Loucy (cell line): Measurements from ENCODE around the gene ESAM.

ENCODE experiments used
- H2AFZ ChIP-seq: fragments of 200-600 bp; sonication (generic); 2 replicates; pipeline ENCODE4 v1.6.0; 2016; ENCODE audit warnings: antibody characterized with exemption, mild to moderate bottlenecking, low read length, moderate library complexity
- H3F3A ChIP-seq: fragments of 200-600 bp; 2 replicates; pipeline ENCODE4 v1.6.0; 2016; ENCODE audit warnings: antibody characterized with exemption, low read depth, mild to moderate bottlenecking
- H3K27me3 ChIP-seq: fragments of 200-600 bp; sonication (generic); 2 replicates; pipeline ENCODE4 v1.6.1; 2014; ENCODE audit warnings: low read length, mild to moderate bottlenecking; ENCODE audit not compliant: insufficient read depth, poor library complexity, severe bottlenecking
- H3K36me3 ChIP-seq: fragments of 200-600 bp; sonication (generic); 2 replicates; pipeline ENCODE4 v1.6.1; 2016; ENCODE audit warnings: low read length; ENCODE audit not compliant: insufficient read depth
- H3K4me1 ChIP-seq: fragments of 200-600 bp; sonication (generic); 2 replicates; pipeline ENCODE4 v1.5.1; 2014; ENCODE audit warnings: low read length, mild to moderate bottlenecking; ENCODE audit not compliant: insufficient read depth, poor library complexity, severe bottlenecking
- H3K4me2 ChIP-seq: fragments of 200-600 bp; sonication (generic); 2 replicates; pipeline ENCODE4 v1.6.0; 2014; ENCODE audit warnings: antibody characterized with exemption, low read length, low read depth, mild to moderate bottlenecking; ENCODE audit not compliant: poor library complexity, severe bottlenecking
- H3K4me3 ChIP-seq: fragments of 200-600 bp; sonication (generic); 2 replicates; pipeline ENCODE4 v1.5.1; 2014; ENCODE audit warnings: low read length, mild to moderate bottlenecking, mixed read lengths; ENCODE audit not compliant: poor library complexity, severe bottlenecking
- H3K79me2 ChIP-seq: fragments of 200-600 bp; sonication (generic); 2 replicates; pipeline ENCODE4 v1.6.1; 2014; ENCODE audit warnings: low read length; ENCODE audit not compliant: insufficient read depth
- H3K9ac ChIP-seq: fragments of 200-600 bp; sonication (generic); 2 replicates; pipeline ENCODE4 v1.6.0; 2014; ENCODE audit warnings: mild to moderate bottlenecking, low read depth, low read length, moderate library complexity; ENCODE audit not compliant: poor library complexity, severe bottlenecking
- H3K9me2 ChIP-seq: fragments of 200-600 bp; sonication (generic); replicated peaks from 2 replicates; pipeline ENCODE4 v1.6.1; 2016; ENCODE audit warnings: low read depth, low read length, mixed read lengths
- H3K9me3 ChIP-seq: fragments of 200-600 bp; sonication (generic); 2 replicates; pipeline ENCODE4 v1.6.1; 2014; ENCODE audit warnings: mild to moderate bottlenecking, antibody characterized with exemption, low read length, low read depth; ENCODE audit not compliant: insufficient read depth
- H4K20me1 ChIP-seq: fragments of 200-600 bp; sonication (generic); 2 replicates; pipeline ENCODE4 v1.6.0; 2014; ENCODE audit warnings: antibody characterized with exemption, low read length, mild to moderate bottlenecking; ENCODE audit not compliant: insufficient read depth, poor library complexity, severe bottlenecking
- CTCF ChIP-seq: fragments of 200-600 bp; sonication (generic); conservative IDR thresholded peaks from 2 replicates; pipeline ENCODE4 v1.5.1; 2014; ENCODE audit warnings: mild to moderate bottlenecking, antibody characterized with exemption, low read length
- EZH2phosphoT487 ChIP-seq: fragments of 200-600 bp; IDR thresholded peaks from 2 replicates; pipeline ENCODE4 v1.6.1; 2018; ENCODE audit warnings: antibody characterized with exemption, mild to moderate bottlenecking, moderate library complexity, borderline replicate concordance

Gene ESAM

GRCh38 chr11:124753205-124753604 lies 8.9 kb downstream of the ESAM start:
- Histone ChIP-seq H2AFZ (no peak overlapping the region), H3K27me3 (no peaks in the 10 kb centered on the region)

GRCh38 chr11:124752471-124753102 lies 9.5 kb downstream of the ESAM start:
- Histone ChIP-seq H3K36me3 (no peaks in the 10 kb centered on the region), H3K4me1 (no peaks in the 10 kb centered on the region), H3K9ac (no peak overlapping the region), H3K27me3 (no peaks in the 10 kb centered on the region), H3F3A (no peaks in the 10 kb centered on the region), H3K4me2 (no peak overlapping the region), H3K79me2 (no peaks in the 10 kb centered on the region), H3K4me3 (no peak overlapping the region), H3K9me2 (no peaks in the 10 kb centered on the region), H4K20me1 (no peaks in the 10 kb centered on the region), H2AFZ (no peak overlapping the region), H3K9me3 (no peaks in the 10 kb centered on the region)
- no peak for TF ChIP-seq CTCF
- no peak for TF ChIP-seq EZH2phosphoT487

More at GRCh38 chr11:124753205-124753604, 8.9 kb downstream of the ESAM start:
- no peaks in the 10 kb centered on the region for H3K9me3 ChIP-seq
- no peak overlapping the region for H3K4me3 ChIP-seq
- H3K9ac ChIP-seq = no peak overlapping the region
- no peaks in the 10 kb centered on the region for H3F3A ChIP-seq
- H3K36me3 ChIP-seq = no peaks in the 10 kb centered on the region
- TF ChIP-seq EZH2phosphoT487 = no peak
- no peak for TF ChIP-seq CTCF
- H3K9me2 ChIP-seq = no peaks in the 10 kb centered on the region
- H3K79me2 ChIP-seq = no peaks in the 10 kb centered on the region
- H4K20me1 ChIP-seq = no peaks in the 10 kb centered on the region
- H3K4me1 ChIP-seq = no peaks in the 10 kb centered on the region
- H3K4me2 ChIP-seq = no peak overlapping the region

- no peaks in the 10 kb centered on the region for H3K27me3 ChIP-seq
- H3K9ac ChIP-seq = no peak within 1 kb of the TSS
- no peaks in the 10 kb centered on the region for H3K4me1 ChIP-seq
- no peak within 1 kb of the TSS for H2AFZ ChIP-seq
- no peaks in the 10 kb centered on the region for H3K36me3 ChIP-seq
- no peaks in the 10 kb centered on the region for H3K9me3 ChIP-seq
- no peak within 1 kb of the TSS for H3K4me2 ChIP-seq
- no peaks in the 10 kb centered on the region for H4K20me1 ChIP-seq
- no peaks in the 10 kb centered on the region for H3F3A ChIP-seq
- H3K9me2 ChIP-seq = no peaks in the 10 kb centered on the region
- H3K79me2 ChIP-seq = no peaks in the 10 kb centered on the region
- no peak within 1 kb of the TSS for H3K4me3 ChIP-seq
- TF ChIP-seq CTCF = no peak
- no peak for TF ChIP-seq EZH2phosphoT487
These were observed 10.2 kb downstream of the ESAM start, which contains the start of gene VSIG2 for GRCh38 chr11:124751741-124752470. VSIG2 (minus strand) TSS chr11:124752255; CDS start chr11:124752137, 118 bp downstream.
